Cerebellar nuclear complex (tissue), 1 donor: ENCODE results near the gene LRRN3.

Experiments used
- DNase-seq, 2 experiments: peaks; one replicate each; lab custom pipeline; 2025; lab: John Stamatoyannopoulos, UW

Gene LRRN3

GRCh38 chr7:111168182-111168581, 77.3 kb downstream of the LRRN3 start:
- no peak for DNase-seq

- no peak for DNase-seq
Measured at GRCh38 chr7:111172564-111173257, 81.8 kb downstream of the LRRN3 start.

GRCh38 chr7:111173528-111173927, 82.6 kb downstream of the LRRN3 start:
- DNase-seq = no peak

GRCh38 chr7:111173990-111174389, 83.1 kb downstream of the LRRN3 start:
- no peak for DNase-seq

GRCh38 chr7:111174510-111174909, 83.6 kb downstream of the LRRN3 start:
- DNase-seq = no peak
